HepG2 (cell line): ENCODE measurements around the gene HOXA7. TPM values are rescaled to one million over a fixed set of nuclear protein-coding genes. Genes with fewer than 3 reads are reported as not detected.

ENCODE experiments used
- ATAC-seq: fragments of 200-7000 bp; cut with Tn5 transposase; 3 replicates; pipeline ENCODE4 v1.9.1; 2020; ENCODE audit warnings: mild to moderate bottlenecking, moderate library complexity
- BruUV-seq: library from RNA; stranded (reverse); fragments of 400-500 nt; replicated peaks from 2 replicates; lab custom pipeline; 2021; lab: Mats Ljungman, UMichigan
- CTCF ChIA-PET: fragments of 300-600 bp; formaldehyde crosslinking; extraction: SDS; loops from one replicate; lab custom pipeline; 2021; ENCODE audit warnings: low total read pairs, inconsistent platforms, low intra/inter-chr PET ratio; lab: Yijun Ruan, JAX
- POLR2A ChIA-PET: fragments of 350-600 bp; sonication (Branson Sonifier 250); formaldehyde crosslinking; loops from one replicate; lab custom pipeline; 2020; ENCODE audit warnings: antibody characterized with exemption, inconsistent platforms; lab: Yijun Ruan, JAX
- DNase-seq: peaks from one replicate; pipeline ENCODE4 v3.0.0-alpha.2; 2015; ENCODE audit warnings: low spot score
- FAIRE-seq: peaks from 3 replicates; lab custom pipeline; 2011; peaks lifted over from hg19 to GRCh38; lab: Jason Lieb, UNC
- H2AFZ ChIP-seq: one replicate; pipeline ENCODE4 v1.6.1; 2011; ENCODE audit warnings: low read length, inconsistent platforms
- H3K27ac ChIP-seq: fragments of 300-600 bp; 3 replicates; pipeline ENCODE4 v1.8.0; 2011; ENCODE audit warnings: mixed run types, mild to moderate bottlenecking, mixed read lengths, low read length, inconsistent platforms; ENCODE audit not compliant: insufficient read depth; ENCODE audit errors: extremely low read length
- H3K27me3 ChIP-seq, 2 experiments: fragments of 200-600 bp in 1 of 2; 2 replicates in 1 of 2; 3 replicates in 1 of 2; pipeline versions ENCODE4 v1.6.0 to v1.8.0; 2011; ENCODE audit warnings: low read length in 2 of 2, mild to moderate bottlenecking in 2 of 2, moderate library complexity in 2 of 2, inconsistent platforms in 1 of 2; ENCODE audit not compliant: insufficient read depth in 2 of 2, control insufficient read depth in 1 of 2
- H3K36me3 ChIP-seq, 2 experiments: fragments of 200-600 bp in 1 of 2; replicated peaks in 1 of 2; 2 replicates in 1 of 2; 3 replicates in 1 of 2; pipeline versions ENCODE4 v1.5.1 to v1.8.0; 2011; ENCODE audit warnings: low read length in 2 of 2, inconsistent platforms in 1 of 2; ENCODE audit not compliant: insufficient read depth in 2 of 2, control insufficient read depth in 1 of 2
- H3K4me1 ChIP-seq: 2 replicates; pipeline ENCODE4 v1.5.1; 2012; ENCODE audit warnings: low read length, inconsistent platforms; ENCODE audit not compliant: insufficient read depth
- H3K4me2 ChIP-seq: 2 replicates; pipeline ENCODE4 v1.6.0; 2011; ENCODE audit warnings: low read depth, low read length, inconsistent platforms
- H3K4me3 ChIP-seq, 3 experiments: fragments of 200-600 bp in 1 of 3; sonication (generic), shearing (Covaris generic) in 1 of 3; replicated peaks in 1 of 3; 2 replicates each; pipeline ENCODE4 v1.5.1; 2011 to 2016; ENCODE audit warnings: low read length in 3 of 3, inconsistent platforms in 2 of 3, low read depth in 2 of 3, mild to moderate bottlenecking in 2 of 3, control low read depth in 1 of 3, mixed read lengths in 1 of 3; ENCODE audit not compliant: insufficient read depth in 1 of 3
- H3K79me2 ChIP-seq: one replicate; pipeline ENCODE4 v1.6.1; 2011; ENCODE audit warnings: low read length, inconsistent platforms; ENCODE audit not compliant: insufficient read depth
- H3K9ac ChIP-seq: 2 replicates; pipeline ENCODE4 v1.6.0; 2011; ENCODE audit warnings: mild to moderate bottlenecking, low read depth, low read length, inconsistent platforms; ENCODE audit not compliant: insufficient read depth
- H3K9me3 ChIP-seq: 2 replicates; pipeline ENCODE4 v1.5.1; 2012; ENCODE audit warnings: mild to moderate bottlenecking, low read length
- H4K20me1 ChIP-seq: 2 replicates; pipeline ENCODE4 v1.6.0; 2011; ENCODE audit warnings: inconsistent platforms, mild to moderate bottlenecking, low read length, moderate library complexity; ENCODE audit not compliant: insufficient read depth
- BRCA1 ChIP-seq: sonication (generic); formaldehyde crosslinking; IDR thresholded peaks from 2 replicates; pipeline ENCODE4 v1.4.0; 2020; ENCODE audit warnings: missing genetic modification reagents
- REL ChIP-seq: sonication (generic); formaldehyde crosslinking; conservative IDR thresholded peaks from 2 replicates; pipeline ENCODE4 v1.8.0; 2022; ENCODE audit warnings: mild to moderate bottlenecking, missing genetic modification reagents, moderate library complexity
- ZBTB7B ChIP-seq: sonication (generic); formaldehyde crosslinking; IDR thresholded peaks from 2 replicates; pipeline ENCODE4 v1.4.0; 2020; ENCODE audit warnings: missing genetic modification reagents
- ZFP41 ChIP-seq: sonication (generic); formaldehyde crosslinking; IDR thresholded peaks from 2 replicates; pipeline ENCODE4 v1.4.0; 2020; ENCODE audit warnings: mild to moderate bottlenecking, missing genetic modification reagents, borderline replicate concordance
- WGBS: methylation state at CpG from one replicate; pipeline ENCODE4 v1.1.6; 2017; ENCODE audit warnings: low lambda C conversion rate; 5-methylcytosine and 5-hydroxymethylcytosine counted together
- in situ Hi-C: cut with HindIII; loops from 2 replicates; pipeline ENCODE4 v1.10.0; 2017; ENCODE audit warnings: low pct_unique_long_range_greater_than_20kb; ENCODE audit not compliant: extremely low pct_ligation_motif_present
- intact Hi-C: fragments of 100-400 bp; cut with micrococcal nuclease; formaldehyde crosslinking; loops from one replicate; pipeline ENCODE4 v1.10.0; 2022; ENCODE audit not compliant: unreplicated experiment
- polyA plus RNA-seq, 8 experiments: library from polyadenylated mRNA; depleted of rRNA in 3 of 8; stranded (reverse) in 7 of 8; unstranded in 1 of 8; fragments of >200 nt; fragmentation: Illumina TruSeq in 4 of 8; extraction: Trizol in 4 of 8; gene quantifications; 2 replicates each; pipeline versions ENCODE4 v1.2.1 to v1.2.3, GENCODE V29; 2011 to 2016; ENCODE audit warnings: low read depth in 4 of 8, missing spikeins in 1 of 8, mixed read lengths in 1 of 8; ENCODE audit not compliant: insufficient read depth in 1 of 8
- total RNA-seq, 5 experiments: library from RNA; depleted of rRNA; stranded (reverse); fragments of >200 nt; fragmentation: Illumina TruSeq; extraction: Trizol; gene quantifications; 2 replicates each; pipeline ENCODE4 v1.2.3, GENCODE V29; 2016; ENCODE audit warnings: low read depth in 1 of 5
- TF ChIP-seq, protein P1 (sequence below): sonication (generic); formaldehyde crosslinking; IDR thresholded peaks from 2 replicates; pipeline ENCODE4 v1.8.0; 2022; ENCODE audit warnings: low read depth, missing genetic modification reagents
- TF ChIP-seq, protein P2 (sequence below): IDR thresholded peaks from 2 replicates; pipeline ENCODE4 v1.6.1; 2016; ENCODE audit warnings: mild to moderate bottlenecking, missing biosample characterization, missing genetic modification reagents
- TF ChIP-seq, protein P3 (sequence below): sonication (generic); formaldehyde crosslinking; IDR thresholded peaks from 2 replicates; pipeline ENCODE4 v1.4.0; 2020; ENCODE audit warnings: mild to moderate bottlenecking, missing genetic modification reagents

Gene HOXA7
- total and polyA plus RNA-seq, 2 of the 13 experiments (the other 11 are each of a cell fraction or from before 2014, with no cell fraction given): 0.05 TPM; not detected in 1

DNA sequence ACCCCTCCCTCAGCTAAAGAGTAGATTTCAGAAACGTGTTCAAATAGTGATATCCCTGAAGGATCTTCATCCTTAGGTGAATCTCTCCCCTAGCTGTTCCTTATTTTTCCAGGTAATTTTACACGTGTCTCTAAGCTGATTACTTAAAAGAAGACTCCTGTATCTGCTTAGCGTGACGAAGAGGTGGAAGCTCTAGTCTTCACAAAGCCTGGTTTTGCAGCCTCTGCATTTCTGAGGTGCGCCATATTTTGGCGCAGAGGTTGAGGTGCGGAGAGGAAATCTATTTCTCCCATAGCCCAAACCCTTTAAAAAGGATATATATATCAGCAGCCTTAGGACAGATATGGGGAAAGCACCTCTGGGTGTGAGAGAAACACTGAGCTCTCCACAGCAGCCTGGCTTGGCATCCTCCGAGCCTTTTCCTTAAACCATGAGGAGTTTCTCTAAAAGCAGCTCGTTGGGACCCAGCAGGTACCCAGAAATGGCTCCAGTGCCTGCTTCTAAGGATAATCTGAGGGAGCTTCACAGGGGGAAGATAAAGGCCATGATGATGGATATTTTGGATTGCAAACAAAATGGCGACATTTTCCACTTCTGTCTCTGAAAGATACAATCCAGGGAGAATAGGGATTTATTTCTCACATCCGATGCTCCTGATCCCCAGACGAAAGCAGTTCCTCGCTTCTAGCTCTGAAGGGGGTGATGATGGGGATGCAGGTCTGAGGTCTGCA is 51.0 kb downstream of the HOXA7 start:
- DNase-seq: no peak
- intact Hi-C loops: no loop called here
- Histone ChIP-seq H3K4me3 (no peak overlapping the region), H4K20me1 (no peaks in the 10 kb centered on the region), H3K27ac (no peak overlapping the region), H3K9ac (no peak overlapping the region), H3K4me2 (no peak overlapping the region), H2AFZ (no peak overlapping the region), H3K79me2 (no peaks in the 10 kb centered on the region), H3K4me1 (no peaks in the 10 kb centered on the region), H3K36me3 (peaks cover 2 to 7% of the 10 kb centered on the region in 2 experiments; a peak in 1 of 5 replicates), H3K27me3 (no peaks in the 10 kb centered on the region), H3K9me3 (no peaks in the 10 kb centered on the region)
- WGBS: 93% methylated on average over 13 of the region's 13 CpGs
- in situ Hi-C loops: no loop called here
- no TSS peak for BruUV-seq
- ChIA-PET CTCF (no interaction called here), POLR2A (interaction anchor here (1.7 kb wide), 1 partner anchor 15 kb away, joined by 4 read pairs; no protein-coding TSS in a partner anchor)
- no peak for FAIRE-seq
- no peak for TF ChIP-seq ZFP41 (CRISPR knock-in tag)
- TF ChIP-seq, protein P1, sequence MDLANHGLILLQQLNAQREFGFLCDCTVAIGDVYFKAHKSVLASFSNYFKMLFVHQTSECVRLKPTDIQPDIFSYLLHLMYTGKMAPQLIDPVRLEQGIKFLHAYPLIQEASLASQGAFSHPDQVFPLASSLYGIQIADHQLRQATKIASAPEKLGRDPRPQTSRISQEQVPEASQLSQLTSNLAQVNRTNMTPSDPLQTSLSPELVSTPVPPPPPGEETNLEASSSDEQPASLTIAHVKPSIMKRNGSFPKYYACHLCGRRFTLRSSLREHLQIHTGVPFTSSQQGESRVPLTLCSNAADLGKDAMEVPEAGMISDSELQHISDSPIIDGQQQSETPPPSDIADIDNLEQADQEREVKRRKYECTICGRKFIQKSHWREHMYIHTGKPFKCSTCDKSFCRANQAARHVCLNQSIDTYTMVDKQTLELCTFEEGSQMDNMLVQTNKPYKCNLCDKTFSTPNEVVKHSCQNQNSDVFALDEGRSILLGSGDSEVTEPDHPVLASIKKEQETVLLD: no peak
- TF ChIP-seq BRCA1: no peak
- no peak for TF ChIP-seq REL (CRISPR knock-in tag)
- TF ChIP-seq, protein P2, sequence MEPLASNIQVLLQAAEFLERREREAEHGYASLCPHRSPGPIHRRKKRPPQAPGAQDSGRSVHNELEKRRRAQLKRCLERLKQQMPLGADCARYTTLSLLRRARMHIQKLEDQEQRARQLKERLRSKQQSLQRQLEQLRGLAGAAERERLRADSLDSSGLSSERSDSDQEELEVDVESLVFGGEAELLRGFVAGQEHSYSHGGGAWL: no peak
- TF ChIP-seq, protein P3, sequence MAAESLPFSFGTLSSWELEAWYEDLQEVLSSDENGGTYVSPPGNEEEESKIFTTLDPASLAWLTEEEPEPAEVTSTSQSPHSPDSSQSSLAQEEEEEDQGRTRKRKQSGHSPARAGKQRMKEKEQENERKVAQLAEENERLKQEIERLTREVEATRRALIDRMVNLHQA: no peak
- no peak for TF ChIP-seq ZBTB7B (CRISPR knock-in tag)
- no peak for ATAC-seq
